ENCODE data around the gene HDAC1.
A peak's percentile ranks its signal among the peaks of the same experiment; 100 is the strongest.
"Not testable (repeated sequence)": the region's sequence is repeated elsewhere in the genome, so short reads cannot be mapped to it uniquely, and the experiment has no call there.

Gene HDAC1

GRCh38 chr1:32291708-32292538, at the start of gene HDAC1:
TSS of gene HDAC1 (plus strand) at chr1:32292083. CDS start at chr1:32292170, 87 bp downstream.
- DNase-seq (ENCODE audit: low spot score) = peak; percentile 98

DNA sequence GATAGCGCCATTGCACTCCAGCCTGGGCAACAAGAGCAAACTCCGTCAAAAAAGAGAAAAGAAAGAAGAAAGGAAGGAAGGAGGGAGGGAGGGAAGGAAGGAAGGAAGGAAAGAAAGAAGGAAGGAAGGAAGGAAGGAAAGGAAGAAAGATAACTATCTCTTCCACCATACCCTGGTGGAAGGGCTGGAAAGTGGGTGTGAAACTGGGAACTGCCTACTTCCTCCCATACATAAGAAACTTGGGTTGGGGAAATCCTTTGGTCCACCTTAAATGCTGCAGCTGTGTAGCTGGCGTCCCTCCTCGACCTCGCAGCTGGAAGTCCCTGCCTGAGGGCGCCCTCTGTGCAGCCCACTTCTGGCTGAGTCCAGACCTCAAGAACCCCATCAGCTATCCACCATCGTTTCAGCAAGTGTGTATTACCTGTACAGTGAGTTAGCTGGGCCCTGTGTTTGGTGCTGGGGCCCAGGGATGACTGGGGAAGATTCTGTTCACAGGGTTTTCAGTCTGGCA, 49.5 kb upstream of the HDAC1 start:
- DNase-seq (ENCODE audit: low spot score) = peak; percentile 15

DNA sequence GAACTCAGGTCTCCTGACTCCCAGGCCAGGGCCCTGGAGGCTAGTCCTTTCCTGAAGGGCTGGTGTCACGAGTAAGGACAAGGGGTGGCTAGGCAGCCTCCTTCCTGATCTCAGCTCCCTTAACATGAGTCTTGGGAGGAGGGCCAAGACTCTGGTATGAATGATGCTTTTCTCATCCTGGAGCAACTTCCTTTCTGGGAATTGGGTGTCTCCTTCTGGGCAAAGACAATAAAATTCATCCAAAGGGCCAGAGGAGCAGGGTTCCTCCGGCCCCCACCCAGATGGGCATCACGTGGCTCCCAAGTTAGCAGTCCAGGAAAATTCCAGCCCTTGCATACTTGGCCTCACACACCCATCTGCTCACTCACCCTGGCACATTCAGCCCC, 45.0 kb upstream of the HDAC1 start, which contains the start of gene FAM167B:
TSS of gene FAM167B (plus strand) at position 335 of the 386 bp plus-strand sequence. CDS start 200 bp downstream, outside the sequence.
- peak; percentile 75 for DNase-seq (ENCODE audit: low spot score)

GRCh38 chr1:32247452-32247851, 44.4 kb upstream of the HDAC1 start:
- DNase-seq (ENCODE audit: low spot score) = peak; percentile 7

DNA sequence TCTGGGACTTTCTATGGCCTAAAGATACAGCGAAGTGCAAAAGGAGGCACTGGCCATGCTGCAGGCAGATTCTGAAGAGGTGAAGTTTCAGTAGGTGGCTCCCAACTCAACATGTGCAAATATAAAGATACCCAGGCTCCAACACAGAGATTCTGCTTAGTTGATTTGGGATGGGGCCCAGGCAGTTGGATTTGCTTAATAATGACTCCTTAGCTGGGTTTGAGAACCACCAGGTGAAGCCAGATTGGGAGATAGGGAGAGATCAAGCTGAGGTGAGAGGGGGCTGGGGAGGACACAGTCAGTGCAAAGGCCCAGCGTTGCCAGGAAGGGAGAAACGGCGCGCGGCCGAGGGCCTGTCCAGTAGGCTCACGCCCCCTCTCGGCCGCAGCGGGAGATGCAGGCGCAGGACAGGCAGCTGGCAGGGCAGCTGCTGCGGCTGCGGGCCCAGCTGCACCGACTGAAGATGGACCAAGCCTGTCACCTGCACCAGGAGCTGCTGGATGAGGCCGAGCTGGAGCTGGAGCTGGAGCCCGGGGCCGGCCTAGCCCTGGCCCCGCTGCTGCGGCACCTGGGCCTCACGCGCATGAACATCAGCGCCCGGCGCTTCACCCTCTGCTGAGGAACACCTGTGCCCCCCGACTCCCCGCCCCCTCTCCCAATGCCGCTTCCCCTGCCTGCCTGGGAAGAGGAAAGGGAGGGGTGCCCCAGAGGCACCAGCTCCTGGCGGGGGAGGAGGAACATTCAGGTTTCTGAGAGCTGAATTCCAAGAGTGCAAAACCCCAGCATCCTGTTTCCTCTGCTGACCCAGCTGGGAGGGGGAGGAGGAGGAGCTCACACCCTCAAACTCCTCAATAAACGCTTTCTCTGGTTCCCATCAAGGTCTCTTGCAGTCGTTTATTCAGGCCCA, 43.6 kb upstream of the HDAC1 start:
- peak; percentile 85 for DNase-seq (ENCODE audit: low spot score)

- DNase-seq (ENCODE audit: low spot score) = no peak
Observed at GRCh38 chr1:32249831-32250525, 41.9 kb upstream of the HDAC1 start.

DNA sequence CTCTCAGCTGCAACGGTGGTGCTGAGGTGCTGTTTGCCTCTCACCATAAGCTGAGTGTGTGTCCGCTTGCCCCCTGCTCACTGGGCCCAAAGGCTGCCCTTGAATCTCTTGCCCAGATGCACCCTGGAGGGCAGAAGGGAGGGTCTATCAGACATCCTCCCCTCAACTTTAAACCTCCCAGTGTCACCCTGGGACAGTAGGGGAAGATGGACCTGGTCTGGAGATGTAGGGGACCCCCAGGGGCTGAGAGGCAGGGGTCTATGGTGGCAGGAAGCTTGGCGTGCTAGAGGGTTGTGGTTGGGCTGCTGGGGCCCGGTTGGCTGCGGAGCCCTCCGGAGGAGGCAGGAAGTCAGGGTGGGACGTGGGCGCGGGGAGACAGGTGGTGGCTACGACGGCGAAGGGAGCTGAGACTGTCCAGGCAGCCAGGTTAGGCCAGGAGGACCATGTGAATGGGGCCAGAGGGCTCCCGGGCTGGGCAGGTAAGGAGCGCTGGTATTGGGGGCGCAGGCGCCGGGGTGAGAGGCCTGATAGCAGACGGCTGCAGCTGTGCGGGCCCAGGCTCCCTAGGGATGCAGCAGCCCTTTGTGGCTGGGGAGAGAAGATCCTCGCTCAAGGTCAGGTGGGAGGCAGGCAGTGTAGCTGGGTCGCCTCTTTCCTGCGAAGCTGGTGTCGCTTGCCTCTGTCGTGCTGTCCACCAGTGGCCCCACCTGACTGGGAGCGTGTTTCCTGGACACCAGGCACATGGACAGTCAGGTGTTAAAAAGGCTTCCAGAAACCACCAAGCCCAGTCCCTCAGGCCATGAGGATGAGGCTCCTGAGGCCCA, 40.8 kb upstream of the HDAC1 start, which contains the start of gene LCK:
TSS of gene LCK (plus strand) at position 373 of the 824 bp plus-strand sequence. CDS start 23,065 bp downstream, outside the sequence.
- no peak for DNase-seq (ENCODE audit: low spot score)

DNA sequence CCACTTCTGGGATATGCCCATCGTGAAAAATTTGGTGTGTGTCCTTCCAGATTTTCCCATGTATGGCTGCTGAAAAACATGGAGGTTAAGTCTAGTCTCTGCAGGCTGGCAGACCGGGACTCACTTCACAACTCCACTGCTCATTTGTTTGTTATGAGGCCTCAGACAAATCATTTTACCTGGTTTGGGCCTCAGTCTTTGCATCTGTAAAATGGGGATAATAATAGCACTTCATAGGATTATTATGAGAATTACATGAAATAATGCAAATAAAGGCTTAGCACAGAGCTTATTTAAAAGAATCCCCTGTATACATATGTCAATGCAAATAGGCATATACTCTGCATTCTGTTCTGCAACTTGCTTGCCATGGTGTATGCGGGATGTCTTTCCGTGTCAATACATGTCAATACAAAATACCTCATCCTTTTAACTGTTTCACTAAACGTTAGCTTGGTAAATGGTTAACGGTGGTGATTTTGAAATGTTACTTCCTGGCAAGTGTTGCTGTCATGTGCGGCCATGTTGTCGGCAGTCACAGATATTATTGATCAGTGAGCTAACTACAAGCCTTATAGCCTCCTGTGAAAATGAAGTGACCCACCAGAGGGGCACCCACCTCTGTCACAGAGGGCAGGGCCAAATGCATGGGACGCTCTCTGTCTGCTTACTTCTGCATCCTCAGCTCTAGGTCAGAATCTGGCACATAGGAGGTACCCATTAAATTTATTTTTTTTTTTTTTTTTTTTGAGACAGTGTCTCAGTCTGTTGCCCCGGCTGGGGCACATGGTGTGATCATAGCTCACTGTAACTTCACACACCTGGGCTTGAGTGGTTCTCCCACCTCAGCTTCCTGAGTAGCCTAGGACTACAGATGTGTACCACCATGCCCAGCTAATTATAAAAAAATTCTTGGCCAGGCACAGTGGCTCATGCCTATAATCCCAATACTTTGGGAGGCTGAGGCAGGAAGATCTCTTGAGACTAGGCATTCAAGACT, 36.5 kb upstream of the HDAC1 start:
- no peak for DNase-seq (ENCODE audit: low spot score)

DNA sequence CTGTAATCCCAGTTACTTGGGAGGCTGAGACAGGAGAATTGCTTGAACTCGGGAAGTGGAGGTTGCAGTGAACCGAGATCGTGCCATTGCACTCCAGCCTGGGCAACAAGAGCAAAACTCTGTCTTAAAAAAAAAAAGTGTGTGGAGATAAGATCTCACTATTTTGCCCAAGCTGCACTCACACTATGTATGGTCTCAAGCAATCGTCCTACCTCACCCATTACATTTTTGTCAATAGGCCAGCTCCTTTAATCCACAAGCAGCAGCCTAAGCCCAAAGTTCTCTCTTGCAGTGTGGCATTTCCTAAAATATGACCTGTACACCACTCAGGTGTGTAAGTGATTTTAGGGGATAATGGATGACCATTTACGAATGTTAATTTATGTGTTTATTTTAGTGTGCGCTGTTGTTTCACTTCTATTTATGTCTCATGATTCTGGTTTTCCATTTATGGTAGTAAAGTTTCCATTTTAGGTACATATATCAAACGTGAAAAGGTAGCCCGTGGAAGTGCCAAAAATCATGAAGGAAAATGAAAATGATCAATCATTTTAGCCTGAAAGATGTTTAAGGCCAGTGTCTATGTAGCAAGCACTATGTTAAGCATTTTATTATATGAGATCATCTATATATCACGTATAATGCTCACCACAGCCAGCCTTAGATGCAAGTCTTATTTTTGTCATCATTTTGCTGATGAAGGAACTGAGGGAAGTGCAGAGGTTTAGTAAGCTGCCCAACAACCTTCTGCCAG, 35.2 kb upstream of the HDAC1 start:
- DNase-seq (ENCODE audit: low spot score) = no peak

- no peak for DNase-seq (ENCODE audit: low spot score)
Observed at GRCh38 chr1:32257227-32257508, 34.7 kb upstream of the HDAC1 start.

GRCh38 chr1:32263236-32263593, 28.7 kb upstream of the HDAC1 start:
- not testable (repeated sequence) for DNase-seq (ENCODE audit: low spot score)

DNA sequence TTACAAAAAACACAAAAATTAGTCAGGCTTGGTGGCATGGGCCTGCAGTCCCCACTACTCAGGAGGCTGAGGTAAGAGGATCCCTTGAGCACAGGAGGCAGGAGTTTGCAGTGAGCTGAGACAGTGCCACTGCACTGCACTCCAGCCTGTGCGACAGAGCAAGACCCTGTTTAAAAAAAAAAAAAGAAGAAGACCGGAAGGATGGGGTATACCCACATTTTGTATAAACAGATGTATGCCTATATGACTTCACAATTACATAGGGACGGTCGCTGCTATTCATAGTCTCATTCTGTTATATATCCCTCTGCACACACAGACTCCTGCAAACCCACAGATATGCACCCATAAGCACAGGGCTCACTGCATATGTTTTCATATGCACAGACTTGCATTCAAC, 28.1 kb upstream of the HDAC1 start:
- no peak for DNase-seq (ENCODE audit: low spot score)

DNA sequence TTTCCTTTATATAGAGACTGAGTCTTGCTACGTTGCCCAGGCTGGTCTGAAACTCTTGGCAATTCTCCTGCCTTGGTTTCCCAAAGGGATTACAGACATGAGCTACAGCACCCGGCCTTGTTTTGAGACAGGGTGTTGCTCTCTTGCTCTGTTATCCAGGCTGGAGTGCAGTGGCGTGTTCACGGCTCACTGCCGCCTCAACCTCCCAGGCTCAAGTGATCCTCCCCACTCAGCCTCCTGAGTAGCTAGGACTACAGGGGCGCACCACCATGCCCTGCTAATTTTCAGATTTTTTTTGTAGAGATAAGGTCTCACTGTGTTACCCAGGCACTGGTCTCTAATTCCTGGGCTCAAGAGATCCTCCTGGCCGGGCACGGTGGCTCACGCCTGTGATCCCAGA, 26.0 kb upstream of the HDAC1 start:
- no peak for DNase-seq (ENCODE audit: low spot score)

GRCh38 chr1:32266921-32267591, 24.8 kb upstream of the HDAC1 start:
- DNase-seq (ENCODE audit: low spot score) = no peak

GRCh38 chr1:32269744-32270143, 22.1 kb upstream of the HDAC1 start:
- no peak for DNase-seq (ENCODE audit: low spot score)

DNA sequence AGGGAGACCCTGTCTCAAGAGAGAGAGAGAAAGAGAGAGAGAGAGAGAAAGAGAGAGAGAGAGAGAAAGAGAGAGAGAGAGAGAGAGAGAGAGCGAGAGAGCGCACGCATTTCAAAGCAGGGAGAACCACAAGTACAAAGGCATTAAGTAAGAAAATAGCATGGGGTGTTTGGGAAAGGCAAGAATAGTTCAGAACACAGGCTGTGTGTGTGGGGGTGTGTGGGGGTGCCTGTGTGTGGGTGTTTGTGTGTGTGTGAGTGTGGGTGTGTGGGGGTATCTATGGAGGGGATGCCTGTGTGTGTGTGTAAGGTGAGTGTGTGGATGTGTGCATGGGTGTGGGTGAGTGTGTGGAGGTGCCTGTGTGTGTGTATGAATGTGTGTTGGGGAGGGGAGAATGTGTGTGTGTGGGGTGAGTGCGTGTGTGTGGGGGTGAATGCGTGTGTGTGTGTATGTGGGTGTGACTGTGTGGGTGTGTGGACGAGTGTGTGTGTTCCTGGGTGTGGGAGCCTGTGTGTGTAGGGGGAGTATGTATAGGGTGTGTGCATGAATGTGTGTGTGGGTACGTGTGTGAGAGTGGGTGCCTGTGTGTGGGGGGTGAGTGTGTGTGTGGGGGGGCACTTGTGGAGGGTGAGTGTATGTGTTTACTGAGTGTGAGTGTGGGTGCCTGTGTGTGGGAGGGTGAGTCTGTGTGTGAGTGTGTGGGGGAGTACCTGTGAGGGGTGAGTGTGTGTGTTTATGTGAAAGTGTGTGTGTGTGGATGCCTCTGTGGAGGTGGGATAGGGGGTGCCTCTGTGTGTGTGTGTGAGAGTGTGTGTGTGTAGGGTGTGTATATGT, 19.1 kb upstream of the HDAC1 start:
- DNase-seq (ENCODE audit: low spot score) = no peak

DNA sequence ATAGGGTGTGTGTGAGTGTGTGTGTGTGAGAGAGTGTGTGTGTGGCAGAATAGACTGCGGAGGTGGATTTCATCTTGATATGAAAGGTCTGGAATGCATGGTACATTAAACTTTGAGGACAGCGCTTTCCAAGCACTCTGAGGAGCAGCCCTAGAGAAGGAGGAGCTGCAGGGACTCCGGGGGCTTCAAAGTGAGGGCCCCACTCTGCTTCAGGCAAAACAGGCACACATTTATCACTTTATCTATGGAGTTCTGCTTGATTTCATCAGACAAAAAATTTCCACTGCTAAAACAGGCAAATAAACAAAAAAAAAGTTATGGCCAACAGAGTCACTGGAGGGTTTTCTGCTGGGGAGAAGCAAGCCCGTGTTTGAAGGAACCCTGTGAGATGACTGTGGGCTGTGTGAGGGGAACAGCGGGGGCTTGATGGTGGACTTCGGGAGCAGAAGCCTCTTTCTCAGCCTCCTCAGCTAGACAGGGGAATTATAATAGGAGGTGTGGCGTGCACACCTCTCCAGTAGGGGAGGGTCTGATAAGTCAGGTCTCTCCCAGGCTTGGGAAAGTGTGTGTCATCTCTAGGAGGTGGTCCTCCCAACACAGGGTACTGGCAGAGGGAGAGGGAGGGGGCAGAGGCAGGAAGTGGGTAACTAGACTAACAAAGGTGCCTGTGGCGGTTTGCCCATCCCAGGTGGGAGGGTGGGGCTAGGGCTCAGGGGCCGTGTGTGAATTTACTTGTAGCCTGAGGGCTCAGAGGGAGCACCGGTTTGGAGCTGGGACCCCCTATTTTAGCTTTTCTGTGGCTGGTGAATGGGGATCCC, 18.3 kb upstream of the HDAC1 start:
- DNase-seq (ENCODE audit: low spot score) = no peak

All from AG08396 (cell line).